Measurements from ENCODE around the gene BEND2.
"Not testable (repeated sequence)": the region's sequence is repeated elsewhere in the genome, so short reads cannot be mapped to it uniquely, and the experiment has no call there.

Gene BEND2

GRCh38 chrX:18220786-18221185 lies at the start of gene BEND2:
Gene BEND2 (minus strand): TSS chrX:18220886. CDS start chrX:18220750, 136 bp downstream.
- no peak for DNase-seq (ENCODE audit: extremely low read depth, insufficient read length)
- H3K27me3 ChIP-seq (replicated peaks; ENCODE audit: control insufficient read depth, insufficient read depth, low read length): no peaks in the 10 kb centered on the region
- no peak within 1 kb of the TSS for H3K4me3 ChIP-seq (replicated peaks; ENCODE audit: low read depth, low read length)
- no peaks in the 10 kb centered on the region for H3K36me3 ChIP-seq (ENCODE audit: control insufficient read depth, insufficient read depth, low read length)
- no peak for TF ChIP-seq CTCF (IDR thresholded peaks at IDR 0.05; ENCODE audit: insufficient read depth, low read length, poor library complexity, severe bottlenecking)

GRCh38 chrX:18255059-18255458 lies 34.4 kb upstream of the BEND2 start:
- H3K27me3 ChIP-seq (replicated peaks; ENCODE audit: control insufficient read depth, insufficient read depth, low read length): no peaks in the 10 kb centered on the region
- H3K4me3 ChIP-seq (replicated peaks; ENCODE audit: low read depth, low read length): no peak overlapping the region
- DNase-seq (ENCODE audit: extremely low read depth, insufficient read length): no peak
- no peak for TF ChIP-seq CTCF (IDR thresholded peaks at IDR 0.05; ENCODE audit: insufficient read depth, low read length, poor library complexity, severe bottlenecking)
- H3K36me3 ChIP-seq (ENCODE audit: control insufficient read depth, insufficient read depth, low read length): no peaks in the 10 kb centered on the region

GRCh38 chrX:18252644-18253359 lies 32.1 kb upstream of the BEND2 start:
- no peak for TF ChIP-seq CTCF (IDR thresholded peaks at IDR 0.05; ENCODE audit: insufficient read depth, low read length, poor library complexity, severe bottlenecking)
- Histone ChIP-seq H3K4me3 (replicated peaks; ENCODE audit: low read depth, low read length) (no peak overlapping the region), H3K27me3 (replicated peaks; ENCODE audit: control insufficient read depth, insufficient read depth, low read length) (no peaks in the 10 kb centered on the region), H3K36me3 (ENCODE audit: control insufficient read depth, insufficient read depth, low read length) (no peaks in the 10 kb centered on the region)
- DNase-seq (ENCODE audit: extremely low read depth, insufficient read length): no peak

DNA sequence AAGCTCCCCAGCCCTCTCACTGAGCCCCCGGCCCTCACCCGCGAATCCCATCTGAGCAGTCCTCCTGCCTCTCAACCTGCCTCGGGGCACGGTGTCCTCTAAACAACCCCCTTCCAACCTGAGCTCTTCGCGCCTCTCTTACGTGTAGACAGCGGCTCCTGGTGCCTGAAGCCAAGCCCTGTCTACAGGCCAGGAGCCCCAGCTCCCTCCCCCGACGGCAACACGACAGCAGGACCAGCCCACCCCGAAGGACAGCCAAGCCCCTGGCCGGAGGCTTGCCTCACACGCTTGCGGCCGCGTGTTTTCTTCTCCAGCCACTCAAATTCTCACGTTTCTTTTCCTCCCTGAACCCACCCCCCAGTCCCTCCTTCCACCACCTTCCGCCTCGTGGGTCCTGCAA lies 9.0 kb upstream of the BEND2 start:
- not testable (repeated sequence) for H3K4me3 ChIP-seq (replicated peaks; ENCODE audit: low read depth, low read length); H3K27me3 ChIP-seq (replicated peaks; ENCODE audit: control insufficient read depth, insufficient read depth, low read length)

GRCh38 chrX:18228069-18228468 lies 7.4 kb upstream of the BEND2 start:
- DNase-seq (ENCODE audit: extremely low read depth, insufficient read length): no peak
- no peak overlapping the region for H3K4me3 ChIP-seq (replicated peaks; ENCODE audit: low read depth, low read length)
- no peaks in the 10 kb centered on the region for H3K27me3 ChIP-seq (replicated peaks; ENCODE audit: control insufficient read depth, insufficient read depth, low read length)
- H3K36me3 ChIP-seq (ENCODE audit: control insufficient read depth, insufficient read depth, low read length): no peaks in the 10 kb centered on the region
- no peak for TF ChIP-seq CTCF (IDR thresholded peaks at IDR 0.05; ENCODE audit: insufficient read depth, low read length, poor library complexity, severe bottlenecking)

More for the DNA sequence above, 9.0 kb upstream of the BEND2 start:
- not testable (repeated sequence) for DNase-seq (ENCODE audit: extremely low read depth, insufficient read length); H3K36me3 ChIP-seq (ENCODE audit: control insufficient read depth, insufficient read depth, low read length)

GRCh38 chrX:18227458-18227857 lies 6.8 kb upstream of the BEND2 start:
- no peaks in the 10 kb centered on the region for H3K27me3 ChIP-seq (replicated peaks; ENCODE audit: control insufficient read depth, insufficient read depth, low read length)
- DNase-seq (ENCODE audit: extremely low read depth, insufficient read length): no peak
- H3K4me3 ChIP-seq (replicated peaks; ENCODE audit: low read depth, low read length): no peak overlapping the region
- no peak for TF ChIP-seq CTCF (IDR thresholded peaks at IDR 0.05; ENCODE audit: insufficient read depth, low read length, poor library complexity, severe bottlenecking)
- H3K36me3 ChIP-seq (ENCODE audit: control insufficient read depth, insufficient read depth, low read length): no peaks in the 10 kb centered on the region
